HPDE6-E6E7 (cell line): ENCODE data around the gene VGLL4.
A peak's percentile ranks its signal among the peaks of the same experiment; 100 is the strongest.
"Not testable (repeated sequence)": the region's sequence is repeated elsewhere in the genome, so short reads cannot be mapped to it uniquely, and the experiment has no call there.

Experiments used
- DNase-seq: peaks from one replicate; pipeline ENCODE4 v3.0.0; 2011; ENCODE audit warnings: missing footprints; ENCODE audit errors: extremely low spot score

The VGLL4 gene

GRCh38 chr3:11606865-11607440 lies 36.8 kb downstream of the VGLL4 start:
- DNase-seq, result no peak

- DNase-seq, result no peak
Observed at GRCh38 chr3:11606090-11606784, 37.5 kb downstream of the VGLL4 start.

- no peak for DNase-seq
Observed at GRCh38 chr3:11605398-11605797, 38.3 kb downstream of the VGLL4 start.

- no peak for DNase-seq
Observed at GRCh38 chr3:11604139-11604892, 39.4 kb downstream of the VGLL4 start.

GRCh38 chr3:11603628-11604027 lies 40.1 kb downstream of the VGLL4 start:
- DNase-seq, result no peak

GRCh38 chr3:11602886-11603527 lies 40.7 kb downstream of the VGLL4 start:
- DNase-seq, result no peak

GRCh38 chr3:11602239-11602840 lies 41.4 kb downstream of the VGLL4 start:
- DNase-seq, result no peak

GRCh38 chr3:11601446-11602238 lies 42.1 kb downstream of the VGLL4 start:
- no peak for DNase-seq

GRCh38 chr3:11600501-11601282 lies 43.0 kb downstream of the VGLL4 start:
- peak; percentile 64 for DNase-seq

GRCh38 chr3:11596387-11596786 lies 47.3 kb downstream of the VGLL4 start:
- DNase-seq, result no peak

- not testable (repeated sequence) for DNase-seq
Observed at GRCh38 chr3:11595024-11595423, 48.7 kb downstream of the VGLL4 start.

- no peak for DNase-seq
Observed at GRCh38 chr3:11593318-11594034, 50.2 kb downstream of the VGLL4 start.

- no peak for DNase-seq
Observed at GRCh38 chr3:11592445-11593298, 51.0 kb downstream of the VGLL4 start.

GRCh38 chr3:11591391-11592282 lies 52.1 kb downstream of the VGLL4 start:
- no peak for DNase-seq

GRCh38 chr3:11591002-11591355 lies 52.7 kb downstream of the VGLL4 start:
- no peak for DNase-seq

- DNase-seq, result no peak
Observed at GRCh38 chr3:11589706-11590105, 54.0 kb downstream of the VGLL4 start.

GRCh38 chr3:11588755-11589154 lies 55.0 kb downstream of the VGLL4 start:
- DNase-seq, result no peak

- DNase-seq, result no peak
Observed at GRCh38 chr3:11588338-11588737, 55.4 kb downstream of the VGLL4 start.
